ENCODE data around the gene GPLD1. TPM values are rescaled to one million over a fixed set of nuclear protein-coding genes. Genes with fewer than 3 reads are reported as not detected.

The GPLD1 gene
- total and polyA plus RNA-seq, 2 experiments from 2014 or later = 3.8 to 11.1 TPM

- no peak overlapping the region for H3K4me3 Mint-ChIP-seq
- H3K9me3 Mint-ChIP-seq = no peaks in the 10 kb centered on the region
- Histone ChIP-seq H3K9me2 (ENCODE audit: insufficient read depth) (no peaks in the 10 kb centered on the region), H3K4me1 (ENCODE audit: insufficient read depth) (no peaks in the 10 kb centered on the region), H3K27ac (ENCODE audit: low read depth) (no peak overlapping the region), H3F3A (replicated peaks; ENCODE audit: low read depth) (no peaks in the 10 kb centered on the region), H3K4me3 (no peak overlapping the region), H3K36me3 (ENCODE audit: insufficient read depth) (no peaks in the 10 kb centered on the region), H3K27me3 (ENCODE audit: insufficient read depth) (no peaks in the 10 kb centered on the region), H2AFZ (no peak overlapping the region), H3K79me2 (replicated peaks; ENCODE audit: insufficient read depth) (no peaks in the 10 kb centered on the region), H3K4me2 (no peak overlapping the region), H4K20me1 (replicated peaks; ENCODE audit: insufficient read depth) (no peaks in the 10 kb centered on the region)
- ATAC-seq = no peak
- H3K27ac Mint-ChIP-seq = no peak overlapping the region
- TF ChIP-seq REST (IDR thresholded peaks at IDR 0.05; ENCODE audit: unreplicated experiment) = no peak
- no peak for TF ChIP-seq CTCF (conservative IDR thresholded peaks at IDR 0.05; ENCODE audit: low read depth in 2 of 2)
- TF ChIP-seq CREB1 (CRISPR knock-in tag; IDR thresholded peaks at IDR 0.05; ENCODE audit: low read depth) = no peak
- no peak for TF ChIP-seq STAT1 (IDR thresholded peaks at IDR 0.05; ENCODE audit: unreplicated experiment)
- no peak for TF ChIP-seq ETS1 (IDR thresholded peaks at IDR 0.05)
- TF ChIP-seq EZH2 (IDR thresholded peaks at IDR 0.05; ENCODE audit: low read depth, unreplicated experiment) = no peak
- no peak for TF ChIP-seq NANOG (IDR thresholded peaks at IDR 0.05; ENCODE audit: borderline replicate concordance)
- no peak for TF ChIP-seq POLR2AphosphoS5 (IDR thresholded peaks at IDR 0.05; ENCODE audit: low read depth)
- no peak for TF ChIP-seq EZH2phosphoT487 (IDR thresholded peaks at IDR 0.05; ENCODE audit: unreplicated experiment)
- no peak for TF ChIP-seq ZNF331 (CRISPR knock-in tag; IDR thresholded peaks at IDR 0.05; ENCODE audit: low read depth)
- no peak for TF ChIP-seq ZNF114 (CRISPR knock-in tag; IDR thresholded peaks at IDR 0.05)
- no peak for TF ChIP-seq JUNB (IDR thresholded peaks at IDR 0.05; ENCODE audit: unreplicated experiment)
- no peak for TF ChIP-seq ZNF462 (CRISPR knock-in tag; IDR thresholded peaks at IDR 0.05)
- H3K36me3 Mint-ChIP-seq (ENCODE audit: low read depth) = peaks cover 16% of the 10 kb centered on the region; the same call in 2 of the 3 replicates
- no peaks in the 10 kb centered on the region for H3K4me1 Mint-ChIP-seq
- DNase-seq (ENCODE audit: low spot score) = no peak
- peaks cover 4% of the 10 kb centered on the region for H3K27me3 Mint-ChIP-seq (ENCODE audit: insufficient read depth, low read depth, poor library complexity)
Measured at GRCh38 chr6:24432611-24433010, 56.8 kb downstream of the GPLD1 start.

Data from GM23338 (cell line).